ENCODE measurements around the gene PSMD10.

PSMD10 gene

GRCh38 chrX:108091264-108091877 lies at the start of gene PSMD10, which contains the start of gene ATG4A:
Gene PSMD10, minus strand, starts transcription at chrX:108091542. Its CDS starts 22 bp downstream, at chrX:108091520.
Gene ATG4A, plus strand, starts transcription at chrX:108091778. Its CDS starts 49 bp downstream, at chrX:108091827.
- FAIRE-seq, result peak; percentile 99

GRCh38 chrX:108138814-108139702 lies 47.7 kb upstream of the PSMD10 start:
- FAIRE-seq, result no peak

- no peak for FAIRE-seq
Observed at GRCh38 chrX:108134724-108135123, 43.4 kb upstream of the PSMD10 start.

GRCh38 chrX:108132876-108133275 lies 41.5 kb upstream of the PSMD10 start:
- no peak for FAIRE-seq

- no peak for FAIRE-seq
Observed at GRCh38 chrX:108132034-108132433, 40.7 kb upstream of the PSMD10 start.

- no peak for FAIRE-seq
Observed at GRCh38 chrX:108131471-108131870, 40.1 kb upstream of the PSMD10 start.

GRCh38 chrX:108130889-108131288 lies 39.5 kb upstream of the PSMD10 start:
- no peak for FAIRE-seq

GRCh38 chrX:108127152-108127551 lies 35.8 kb upstream of the PSMD10 start:
- no peak for FAIRE-seq

- FAIRE-seq, result no peak
Observed at GRCh38 chrX:108126661-108127060, 35.3 kb upstream of the PSMD10 start.

- no peak for FAIRE-seq
Observed at GRCh38 chrX:108123591-108124366, 32.4 kb upstream of the PSMD10 start.

GRCh38 chrX:108122748-108123147 lies 31.4 kb upstream of the PSMD10 start:
- no peak for FAIRE-seq

- FAIRE-seq, result no peak
Observed at GRCh38 chrX:108121291-108121690, 29.9 kb upstream of the PSMD10 start.

GRCh38 chrX:108117988-108118387 lies 26.6 kb upstream of the PSMD10 start:
- no peak for FAIRE-seq

GRCh38 chrX:108114541-108114940 lies 23.2 kb upstream of the PSMD10 start:
- no peak for FAIRE-seq

GRCh38 chrX:108105473-108105872 lies 14.1 kb upstream of the PSMD10 start:
- no peak for FAIRE-seq

GRCh38 chrX:108097380-108097779 lies 6.0 kb upstream of the PSMD10 start:
- FAIRE-seq, result no peak

- no peak for FAIRE-seq
Observed at GRCh38 chrX:108091878-108092291, 543 bp upstream of the PSMD10 start.

GRCh38 chrX:108090491-108091263 lies 665 bp downstream of the PSMD10 start:
- FAIRE-seq, result no peak

GRCh38 chrX:108088511-108088910 lies 2.8 kb downstream of the PSMD10 start:
- FAIRE-seq, result no peak

- no peak for FAIRE-seq
Observed at GRCh38 chrX:108087792-108088191, 3.5 kb downstream of the PSMD10 start.

GRCh38 chrX:108081110-108081509 lies 10.2 kb downstream of the PSMD10 start:
- FAIRE-seq, result no peak

GRCh38 chrX:108072746-108073145 lies 18.6 kb downstream of the PSMD10 start:
- FAIRE-seq, result no peak

GRCh38 chrX:108071578-108071977 lies 19.8 kb downstream of the PSMD10 start:
- no peak for FAIRE-seq

Measured in G401.6 (cell line).